K562 (cell line): ENCODE measurements around the gene ERAP2. TPM values are rescaled to one million over a fixed set of nuclear protein-coding genes. Genes with fewer than 3 reads are reported as not detected.
A peak's percentile ranks its signal among the peaks of the same experiment; 100 is the strongest.

Experiments used
- EGR1 ChIP-seq: fragments of 450-650 bp; conservative IDR thresholded peaks from 2 replicates; pipeline ENCODE4 v1.6.1; 2017; ENCODE audit warnings: mild to moderate bottlenecking
- ETV6 ChIP-seq, 3 experiments: fragments of 150-350 bp in 1 of 3; sonication (generic) in 1 of 3; formaldehyde crosslinking in 1 of 3; IDR thresholded peaks; 2 replicates each; pipeline versions ENCODE4 v1.6.1 to v1.8.0; 2014 to 2022; ENCODE audit warnings: borderline replicate concordance in 2 of 3, low read depth in 2 of 3, antibody characterized with exemption in 1 of 3, low read length in 1 of 3, mild to moderate bottlenecking in 1 of 3, missing genetic modification reagents in 1 of 3
- FOXK1 ChIP-seq: sonication (generic); formaldehyde crosslinking; IDR thresholded peaks from 2 replicates; pipeline ENCODE4 v1.8.0; 2022; ENCODE audit warnings: missing genetic modification reagents, mild to moderate bottlenecking, borderline replicate concordance
- HDAC3 ChIP-seq: fragments of 450-650 bp; IDR thresholded peaks from 2 replicates; pipeline ENCODE4 v1.6.1; 2018; ENCODE audit warnings: borderline replicate concordance, mild to moderate bottlenecking, moderate library complexity; ENCODE audit not compliant: partially characterized antibody
- NCOA1 ChIP-seq: fragments of 450-650 bp; IDR thresholded peaks from 2 replicates; pipeline ENCODE4 v1.6.1; 2016; ENCODE audit warnings: low read depth
- NFIC ChIP-seq: fragments of 450-650 bp; IDR thresholded peaks from 2 replicates; pipeline ENCODE4 v1.6.1; 2017; ENCODE audit warnings: mild to moderate bottlenecking, inconsistent platforms
- NFXL1 ChIP-seq: fragments of 450-650 bp; formaldehyde crosslinking; IDR thresholded peaks from 2 replicates; pipeline ENCODE4 v1.4.0; 2021; ENCODE audit warnings: mild to moderate bottlenecking
- SNRNP70 ChIP-seq: fragments of 200-400 bp; formaldehyde crosslinking; optimal IDR thresholded peaks from 2 replicates; pipeline ENCODE3; 2017; ENCODE audit warnings: low read depth, low read length
- ZEB2 ChIP-seq: fragments of 450-650 bp; IDR thresholded peaks from 2 replicates; pipeline ENCODE4 v1.6.1; 2016
- ZNF24 ChIP-seq: fragments of 450-650 bp; IDR thresholded peaks from 2 replicates; pipeline ENCODE4 v1.6.1; 2016
- ZNF584 ChIP-seq: fragments of 200-800 bp; sonication (Bioruptor generic); IDR thresholded peaks from 2 replicates; pipeline ENCODE4 v1.6.1; 2016; ENCODE audit warnings: low read depth, mild to moderate bottlenecking, missing genetic modification characterization, missing compliant biosample characterization
- polyA plus RNA-seq, 8 experiments: library from polyadenylated mRNA; depleted of rRNA in 4 of 8; stranded (reverse) in 5 of 8; unstranded in 3 of 8; fragments of >200 nt; fragmentation: Nextera tagmentation in 2 of 8; fragmentation: Illumina TruSeq in 1 of 8; extraction: Ambion mirVana in 2 of 8; extraction: Trizol in 1 of 8; gene quantifications; 2 replicates each; pipeline versions ENCODE4 v1.2.1 to v1.2.3, GENCODE V29; 2011 to 2014; ENCODE audit warnings: inconsistent platforms in 1 of 8, missing spikeins in 1 of 8
- total RNA-seq, 7 experiments: library from RNA; depleted of rRNA in 6 of 7; stranded (reverse); fragments of >200 nt in 6 of 7; fragmentation: Illumina TruSeq in 2 of 7; extraction: Trizol in 2 of 7; gene quantifications; 2 replicates each; pipeline versions ENCODE4 v1.2.1 to v1.2.3, GENCODE V29; 2011 to 2021; ENCODE audit warnings: low replicate concordance in 1 of 7
- TF ChIP-seq, protein P1 (sequence below): fragments of 150-350 bp; conservative IDR thresholded peaks from 2 replicates; pipeline ENCODE4 v1.6.1; 2014; ENCODE audit warnings: low read length
- TF ChIP-seq, protein P2 (sequence below): fragments of 450-650 bp; IDR thresholded peaks from 2 replicates; pipeline ENCODE4 v1.6.1; 2016
- TF ChIP-seq, protein P3 (sequence below): fragments of 450-650 bp; IDR thresholded peaks from 2 replicates; pipeline ENCODE4 v1.6.1; 2018; ENCODE audit warnings: mild to moderate bottlenecking, low read depth; ENCODE audit not compliant: partially characterized antibody
- TF ChIP-seq, protein P4 (sequence below): fragments of 250-450 bp; sonication (Bioruptor Pico); IDR thresholded peaks from 2 replicates; pipeline ENCODE4 v1.5.0; 2022; ENCODE audit warnings: mild to moderate bottlenecking
- TF ChIP-seq, protein P5 (sequence below): sonication (generic); formaldehyde crosslinking; IDR thresholded peaks from 2 replicates; pipeline ENCODE4 v1.8.0; 2022; ENCODE audit warnings: missing genetic modification reagents, mild to moderate bottlenecking, borderline replicate concordance

Gene ERAP2
- total and polyA plus RNA-seq, 9 of the 15 experiments (the other 6 are each of a cell fraction or from before 2014, with no cell fraction given), result 0.93 to 4.0 (median 2.1) TPM

DNA sequence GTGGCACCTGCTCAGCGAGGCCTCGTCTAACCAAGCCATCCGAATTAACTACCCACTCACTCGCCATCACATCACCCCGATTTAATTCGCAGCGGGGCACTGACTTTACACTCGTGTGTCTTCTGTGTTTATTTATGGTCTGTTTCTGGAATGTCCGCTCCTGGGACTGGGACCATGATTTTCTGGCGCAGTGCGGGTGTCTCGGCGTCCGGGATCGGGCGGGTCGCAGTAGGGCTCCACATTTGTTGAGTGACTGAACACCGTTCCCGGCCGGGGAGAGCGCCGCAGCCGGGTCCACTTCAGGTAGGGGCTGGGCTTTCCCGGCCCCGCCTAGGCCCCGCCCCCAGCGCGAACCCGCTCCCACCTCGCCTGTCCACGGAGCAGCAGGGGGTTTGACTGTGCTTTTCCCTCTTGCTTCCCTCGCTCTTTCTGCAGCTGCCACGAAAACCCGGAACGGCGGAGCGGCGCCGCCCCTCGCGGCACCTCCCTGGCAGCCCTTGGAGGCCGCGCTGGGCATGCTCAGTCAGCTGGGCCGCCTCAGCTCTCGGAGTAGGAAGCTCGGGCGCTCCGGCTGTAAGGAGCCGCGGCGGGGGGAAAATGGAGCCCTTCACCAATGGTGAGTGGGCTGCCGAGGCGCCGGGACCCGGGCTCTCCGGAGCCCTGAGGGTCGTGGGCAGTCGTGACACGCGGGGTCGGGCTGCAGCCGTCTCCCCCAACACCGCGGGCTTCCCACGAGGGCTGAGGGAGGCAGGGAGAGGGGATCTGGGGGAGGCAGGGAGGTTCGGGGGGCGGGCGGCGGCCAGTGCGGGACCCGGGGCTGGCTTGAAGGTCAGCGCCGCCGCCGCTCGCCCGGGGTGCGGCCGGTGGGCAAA lies 59.5 kb downstream of the ERAP2 start, which contains the start of gene LNPEP (continued):
- TF ChIP-seq, protein P1, sequence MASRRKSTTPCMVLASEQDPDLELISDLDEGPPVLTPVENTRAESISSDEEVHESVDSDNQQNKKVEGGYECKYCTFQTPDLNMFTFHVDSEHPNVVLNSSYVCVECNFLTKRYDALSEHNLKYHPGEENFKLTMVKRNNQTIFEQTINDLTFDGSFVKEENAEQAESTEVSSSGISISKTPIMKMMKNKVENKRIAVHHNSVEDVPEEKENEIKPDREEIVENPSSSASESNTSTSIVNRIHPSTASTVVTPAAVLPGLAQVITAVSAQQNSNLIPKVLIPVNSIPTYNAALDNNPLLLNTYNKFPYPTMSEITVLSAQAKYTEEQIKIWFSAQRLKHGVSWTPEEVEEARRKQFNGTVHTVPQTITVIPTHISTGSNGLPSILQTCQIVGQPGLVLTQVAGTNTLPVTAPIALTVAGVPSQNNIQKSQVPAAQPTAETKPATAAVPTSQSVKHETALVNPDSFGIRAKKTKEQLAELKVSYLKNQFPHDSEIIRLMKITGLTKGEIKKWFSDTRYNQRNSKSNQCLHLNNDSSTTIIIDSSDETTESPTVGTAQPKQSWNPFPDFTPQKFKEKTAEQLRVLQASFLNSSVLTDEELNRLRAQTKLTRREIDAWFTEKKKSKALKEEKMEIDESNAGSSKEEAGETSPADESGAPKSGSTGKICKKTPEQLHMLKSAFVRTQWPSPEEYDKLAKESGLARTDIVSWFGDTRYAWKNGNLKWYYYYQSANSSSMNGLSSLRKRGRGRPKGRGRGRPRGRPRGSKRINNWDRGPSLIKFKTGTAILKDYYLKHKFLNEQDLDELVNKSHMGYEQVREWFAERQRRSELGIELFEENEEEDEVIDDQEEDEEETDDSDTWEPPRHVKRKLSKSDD, result no peak
- TF ChIP-seq ZNF24 (peak; percentile 59), FOXK1 (no peak), ZNF584 (CRISPR knock-in tag) (no peak), ZEB2 (no peak), EGR1 (peak; percentile 36), NCOA1 (no peak), NFXL1 (CRISPR knock-in tag) (no peak), SNRNP70 (no peak), NFIC (peak; percentile 42), HDAC3 (no peak), ETV6 (IDR thresholded peaks at IDR 0.05; ENCODE audit: borderline replicate concordance in 1 of 2, low read depth in 2 of 2, low read length in 1 of 2) (no peak), ETV6 (CRISPR knock-in tag; IDR thresholded peaks at IDR 0.05; ENCODE audit: borderline replicate concordance) (no peak)
- TF ChIP-seq, protein P2, sequence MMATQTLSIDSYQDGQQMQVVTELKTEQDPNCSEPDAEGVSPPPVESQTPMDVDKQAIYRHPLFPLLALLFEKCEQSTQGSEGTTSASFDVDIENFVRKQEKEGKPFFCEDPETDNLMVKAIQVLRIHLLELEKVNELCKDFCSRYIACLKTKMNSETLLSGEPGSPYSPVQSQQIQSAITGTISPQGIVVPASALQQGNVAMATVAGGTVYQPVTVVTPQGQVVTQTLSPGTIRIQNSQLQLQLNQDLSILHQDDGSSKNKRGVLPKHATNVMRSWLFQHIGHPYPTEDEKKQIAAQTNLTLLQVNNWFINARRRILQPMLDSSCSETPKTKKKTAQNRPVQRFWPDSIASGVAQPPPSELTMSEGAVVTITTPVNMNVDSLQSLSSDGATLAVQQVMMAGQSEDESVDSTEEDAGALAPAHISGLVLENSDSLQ, result peak; percentile 52; the same call in 1 of the 2 replicates
- TF ChIP-seq, protein P3, sequence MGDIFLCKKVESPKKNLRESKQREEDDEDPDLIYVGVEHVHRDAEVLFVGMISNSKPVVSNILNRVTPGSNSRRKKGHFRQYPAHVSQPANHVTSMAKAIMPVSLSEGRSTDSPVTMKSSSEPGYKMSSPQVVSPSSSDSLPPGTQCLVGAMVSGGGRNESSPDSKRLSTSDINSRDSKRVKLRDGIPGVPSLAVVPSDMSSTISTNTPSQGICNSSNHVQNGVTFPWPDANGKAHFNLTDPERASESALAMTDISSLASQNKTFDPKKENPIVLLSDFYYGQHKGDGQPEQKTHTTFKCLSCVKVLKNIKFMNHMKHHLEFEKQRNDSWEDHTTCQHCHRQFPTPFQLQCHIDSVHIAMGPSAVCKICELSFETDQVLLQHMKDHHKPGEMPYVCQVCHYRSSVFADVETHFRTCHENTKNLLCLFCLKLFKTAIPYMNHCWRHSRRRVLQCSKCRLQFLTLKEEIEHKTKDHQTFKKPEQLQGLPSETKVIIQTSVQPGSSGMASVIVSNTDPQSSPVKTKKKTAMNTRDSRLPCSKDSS, result no peak
- TF ChIP-seq, protein P4, sequence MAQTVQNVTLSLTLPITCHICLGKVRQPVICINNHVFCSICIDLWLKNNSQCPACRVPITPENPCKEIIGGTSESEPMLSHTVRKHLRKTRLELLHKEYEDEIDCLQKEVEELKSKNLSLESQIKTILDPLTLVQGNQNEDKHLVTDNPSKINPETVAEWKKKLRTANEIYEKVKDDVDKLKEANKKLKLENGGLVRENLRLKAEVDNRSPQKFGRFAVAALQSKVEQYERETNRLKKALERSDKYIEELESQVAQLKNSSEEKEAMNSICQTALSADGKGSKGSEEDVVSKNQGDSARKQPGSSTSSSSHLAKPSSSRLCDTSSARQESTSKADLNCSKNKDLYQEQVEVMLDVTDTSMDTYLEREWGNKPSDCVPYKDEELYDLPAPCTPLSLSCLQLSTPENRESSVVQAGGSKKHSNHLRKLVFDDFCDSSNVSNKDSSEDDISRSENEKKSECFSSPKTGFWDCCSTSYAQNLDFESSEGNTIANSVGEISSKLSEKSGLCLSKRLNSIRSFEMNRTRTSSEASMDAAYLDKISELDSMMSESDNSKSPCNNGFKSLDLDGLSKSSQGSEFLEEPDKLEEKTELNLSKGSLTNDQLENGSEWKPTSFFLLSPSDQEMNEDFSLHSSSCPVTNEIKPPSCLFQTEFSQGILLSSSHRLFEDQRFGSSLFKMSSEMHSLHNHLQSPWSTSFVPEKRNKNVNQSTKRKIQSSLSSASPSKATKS, result no peak
- TF ChIP-seq, protein P5, sequence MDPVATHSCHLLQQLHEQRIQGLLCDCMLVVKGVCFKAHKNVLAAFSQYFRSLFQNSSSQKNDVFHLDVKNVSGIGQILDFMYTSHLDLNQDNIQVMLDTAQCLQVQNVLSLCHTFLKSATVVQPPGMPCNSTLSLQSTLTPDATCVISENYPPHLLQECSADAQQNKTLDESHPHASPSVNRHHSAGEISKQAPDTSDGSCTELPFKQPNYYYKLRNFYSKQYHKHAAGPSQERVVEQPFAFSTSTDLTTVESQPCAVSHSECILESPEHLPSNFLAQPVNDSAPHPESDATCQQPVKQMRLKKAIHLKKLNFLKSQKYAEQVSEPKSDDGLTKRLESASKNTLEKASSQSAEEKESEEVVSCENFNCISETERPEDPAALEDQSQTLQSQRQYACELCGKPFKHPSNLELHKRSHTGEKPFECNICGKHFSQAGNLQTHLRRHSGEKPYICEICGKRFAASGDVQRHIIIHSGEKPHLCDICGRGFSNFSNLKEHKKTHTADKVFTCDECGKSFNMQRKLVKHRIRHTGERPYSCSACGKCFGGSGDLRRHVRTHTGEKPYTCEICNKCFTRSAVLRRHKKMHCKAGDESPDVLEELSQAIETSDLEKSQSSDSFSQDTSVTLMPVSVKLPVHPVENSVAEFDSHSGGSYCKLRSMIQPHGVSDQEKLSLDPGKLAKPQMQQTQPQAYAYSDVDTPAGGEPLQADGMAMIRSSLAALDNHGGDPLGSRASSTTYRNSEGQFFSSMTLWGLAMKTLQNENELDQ, result no peak
